M059J (cell line): ENCODE data around the gene NHERF1. TPM values are rescaled to one million over a fixed set of nuclear protein-coding genes. Genes with fewer than 3 reads are reported as not detected.

ENCODE experiments used
- DNase-seq: peaks from one replicate; pipeline ENCODE4 v3.0.0-alpha.2; 2012; ENCODE audit warnings: low read depth
- total RNA-seq: library from RNA; depleted of rRNA; stranded (reverse); fragments of >200 nt; shearing (Covaris generic); gene quantifications from 2 replicates; pipeline ENCODE4 v1.2.3, GENCODE V29; 2014

The NHERF1 gene
- total RNA-seq, 1 experiment from 2014 or later, result 80.7 TPM

- DNase-seq, result no peak
Observed at GRCh38 chr17:74732042-74732867, 16.2 kb upstream of the NHERF1 start.

- DNase-seq, result no peak
Observed at GRCh38 chr17:74733365-74734122, 14.9 kb upstream of the NHERF1 start.

GRCh38 chr17:74734256-74734655, 14.2 kb upstream of the NHERF1 start:
- no peak for DNase-seq

- DNase-seq, result no peak
Observed at GRCh38 chr17:74736513-74737298, 11.7 kb upstream of the NHERF1 start, which contains the start of gene RAB37. Gene RAB37 (plus strand): TSS chr17:74737256. CDS start chr17:74737273, 17 bp downstream.

- no peak for DNase-seq
Observed at GRCh38 chr17:74737299-74738050, 11.0 kb upstream of the NHERF1 start.

- no peak for DNase-seq
Observed at GRCh38 chr17:74738051-74738996, 10.1 kb upstream of the NHERF1 start.

- DNase-seq, result no peak
Observed at GRCh38 chr17:74739227-74739831, 9.1 kb upstream of the NHERF1 start.

GRCh38 chr17:74740173-74740572, 8.3 kb upstream of the NHERF1 start:
- no peak for DNase-seq

GRCh38 chr17:74740641-74741387, 7.6 kb upstream of the NHERF1 start:
- no peak for DNase-seq

GRCh38 chr17:74742153-74742515, 6.3 kb upstream of the NHERF1 start:
- peak; percentile 59 for DNase-seq

- no peak for DNase-seq
Observed at GRCh38 chr17:74742978-74743545, 5.4 kb upstream of the NHERF1 start.

- DNase-seq, result no peak
Observed at GRCh38 chr17:74743755-74744154, 4.7 kb upstream of the NHERF1 start.

GRCh38 chr17:74744349-74744713, 4.1 kb upstream of the NHERF1 start:
- DNase-seq, result no peak

GRCh38 chr17:74744714-74745547, 3.5 kb upstream of the NHERF1 start:
- peak; percentile 65 for DNase-seq

- no peak for DNase-seq
Observed at GRCh38 chr17:74745548-74746177, 2.8 kb upstream of the NHERF1 start.

GRCh38 chr17:74746376-74746775, 2.1 kb upstream of the NHERF1 start:
- DNase-seq, result no peak

GRCh38 chr17:74746922-74747321, 1.5 kb upstream of the NHERF1 start:
- no peak for DNase-seq

- no peak for DNase-seq
Observed at GRCh38 chr17:74748279-74748528, 224 bp upstream of the NHERF1 start.
